SK-N-SH (cell line): ENCODE data around the gene CRYBG1.

Source experiments
- CTCF ChIP-seq: fragments of 200-600 bp; sonication (generic); IDR thresholded peaks from 2 replicates; pipeline ENCODE4 v1.6.1; 2017; ENCODE audit warnings: antibody characterized with exemption, mild to moderate bottlenecking, moderate library complexity
- EP300 ChIP-seq, 2 experiments: IDR thresholded peaks; 2 replicates each; pipeline versions ENCODE4 v1.4.0 to v1.6.1; 2012; ENCODE audit warnings: borderline replicate concordance in 1 of 2, low read depth in 1 of 2, low read length in 1 of 2
- GABPA ChIP-seq: IDR thresholded peaks from 2 replicates; pipeline ENCODE4 v1.4.0; 2012; ENCODE audit warnings: low read depth, mild to moderate bottlenecking
- NRF1 ChIP-seq: IDR thresholded peaks from 2 replicates; pipeline ENCODE4 v1.6.1; 2012; ENCODE audit warnings: low read depth, mild to moderate bottlenecking, low read length
- POLR2AphosphoS5 ChIP-seq: IDR thresholded peaks from 2 replicates; pipeline ENCODE4 v1.6.1; 2012; ENCODE audit warnings: low read depth, low read length
- RCOR1 ChIP-seq: fragments of 150-350 bp; IDR thresholded peaks from 2 replicates; pipeline ENCODE4 v1.6.1; 2017; ENCODE audit warnings: antibody characterized with exemption, low read length
- REST ChIP-seq: IDR thresholded peaks from 2 replicates; pipeline ENCODE4 v1.6.1; 2012; ENCODE audit warnings: mild to moderate bottlenecking, low read depth, low read length, moderate library complexity
- RFX5 ChIP-seq: IDR thresholded peaks from 2 replicates; pipeline ENCODE4 v1.6.1; 2012; ENCODE audit warnings: mild to moderate bottlenecking, improper control_type of control experiment, low read length
- RXRA ChIP-seq: IDR thresholded peaks from 2 replicates; pipeline ENCODE4 v1.4.0; 2012; ENCODE audit warnings: low read depth, mild to moderate bottlenecking, borderline replicate concordance
- SIN3A ChIP-seq: IDR thresholded peaks from 2 replicates; pipeline ENCODE4 v1.6.1; 2012; ENCODE audit warnings: low read depth, mild to moderate bottlenecking, low read length, moderate library complexity, borderline replicate concordance
- TAF1 ChIP-seq: IDR thresholded peaks from 2 replicates; pipeline ENCODE4 v1.6.1; 2012; ENCODE audit warnings: low read depth, mild to moderate bottlenecking, low read length, moderate library complexity, borderline replicate concordance
- TCF12 ChIP-seq: IDR thresholded peaks from 2 replicates; pipeline ENCODE4 v1.4.0; 2012

GRCh38 chr6:106518748-106519147 lies 158.2 kb downstream of the CRYBG1 start:
- TF ChIP-seq NRF1 = no peak
- TF ChIP-seq EP300 (IDR thresholded peaks at IDR 0.05; ENCODE audit: borderline replicate concordance in 1 of 2, low read depth in 1 of 2, low read length in 1 of 2) = no peak
- TF ChIP-seq GABPA = no peak
- TF ChIP-seq RCOR1 = no peak
- no peak for TF ChIP-seq CTCF
- TF ChIP-seq RFX5 = no peak
- no peak for TF ChIP-seq SIN3A
- TF ChIP-seq TCF12 = no peak
- no peak for TF ChIP-seq RXRA
- no peak for TF ChIP-seq REST
- TF ChIP-seq POLR2AphosphoS5 = no peak
- no peak for TF ChIP-seq TAF1
